ENCODE measurements around the gene KCNH8.
"Not testable (repeated sequence)": the region's sequence is repeated elsewhere in the genome, so short reads cannot be mapped to it uniquely, and the experiment has no call there.

Gene KCNH8

DNA sequence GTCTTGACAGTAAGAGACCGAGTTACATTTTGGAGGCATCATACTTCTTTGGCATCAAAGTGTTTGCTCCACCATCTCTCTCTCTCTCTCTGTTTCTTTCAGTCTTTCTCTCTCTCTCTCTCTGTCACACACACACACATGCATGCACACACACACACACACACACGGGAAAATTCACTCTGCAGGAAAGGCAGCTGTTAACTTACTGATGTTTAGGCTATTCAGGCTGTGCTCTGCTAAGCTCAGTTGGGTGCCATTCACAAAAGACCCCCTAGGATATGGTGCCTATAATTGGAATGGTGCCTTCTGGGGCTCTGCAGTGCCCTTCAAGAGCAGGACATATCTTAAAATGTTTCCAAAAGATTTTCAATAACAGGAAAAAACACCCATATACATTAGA lies 78.2 kb downstream of the KCNH8 start:
- H3K4me3 ChIP-seq (ENCODE audit: low read depth, low read length) = no peak overlapping the region
- TF ChIP-seq, protein P1, sequence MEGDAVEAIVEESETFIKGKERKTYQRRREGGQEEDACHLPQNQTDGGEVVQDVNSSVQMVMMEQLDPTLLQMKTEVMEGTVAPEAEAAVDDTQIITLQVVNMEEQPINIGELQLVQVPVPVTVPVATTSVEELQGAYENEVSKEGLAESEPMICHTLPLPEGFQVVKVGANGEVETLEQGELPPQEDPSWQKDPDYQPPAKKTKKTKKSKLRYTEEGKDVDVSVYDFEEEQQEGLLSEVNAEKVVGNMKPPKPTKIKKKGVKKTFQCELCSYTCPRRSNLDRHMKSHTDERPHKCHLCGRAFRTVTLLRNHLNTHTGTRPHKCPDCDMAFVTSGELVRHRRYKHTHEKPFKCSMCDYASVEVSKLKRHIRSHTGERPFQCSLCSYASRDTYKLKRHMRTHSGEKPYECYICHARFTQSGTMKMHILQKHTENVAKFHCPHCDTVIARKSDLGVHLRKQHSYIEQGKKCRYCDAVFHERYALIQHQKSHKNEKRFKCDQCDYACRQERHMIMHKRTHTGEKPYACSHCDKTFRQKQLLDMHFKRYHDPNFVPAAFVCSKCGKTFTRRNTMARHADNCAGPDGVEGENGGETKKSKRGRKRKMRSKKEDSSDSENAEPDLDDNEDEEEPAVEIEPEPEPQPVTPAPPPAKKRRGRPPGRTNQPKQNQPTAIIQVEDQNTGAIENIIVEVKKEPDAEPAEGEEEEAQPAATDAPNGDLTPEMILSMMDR (IDR thresholded peaks at IDR 0.05; ENCODE audit: insufficient read depth, low read depth, low read length, missing control alignments) = no peak
- DNase-seq (ENCODE audit: low read depth) = no peak

DNA sequence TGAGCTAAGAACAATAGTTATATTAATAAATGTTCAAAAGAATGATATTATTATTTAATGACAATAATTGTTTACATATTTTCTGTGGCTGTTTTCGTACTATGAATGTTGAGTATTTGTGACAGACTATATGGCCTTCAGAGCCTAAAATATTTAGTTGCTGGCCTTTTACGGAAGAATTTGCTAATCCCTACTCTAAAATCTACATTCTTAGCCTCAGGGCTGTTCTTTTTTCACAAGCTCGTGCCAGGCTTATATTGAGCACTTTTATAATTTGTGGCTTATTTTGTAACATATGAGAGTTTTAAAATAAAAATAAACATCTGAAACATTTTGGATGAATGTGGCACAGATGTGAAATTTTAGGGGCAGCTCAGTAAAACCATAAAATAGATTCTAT lies 79.9 kb downstream of the KCNH8 start:
- no peak for DNase-seq (ENCODE audit: low read depth)
- no peak overlapping the region for H3K4me3 ChIP-seq (ENCODE audit: low read depth, low read length)
- TF ChIP-seq, protein P1 (IDR thresholded peaks at IDR 0.05; ENCODE audit: insufficient read depth, low read depth, low read length, missing control alignments) = no peak

DNA sequence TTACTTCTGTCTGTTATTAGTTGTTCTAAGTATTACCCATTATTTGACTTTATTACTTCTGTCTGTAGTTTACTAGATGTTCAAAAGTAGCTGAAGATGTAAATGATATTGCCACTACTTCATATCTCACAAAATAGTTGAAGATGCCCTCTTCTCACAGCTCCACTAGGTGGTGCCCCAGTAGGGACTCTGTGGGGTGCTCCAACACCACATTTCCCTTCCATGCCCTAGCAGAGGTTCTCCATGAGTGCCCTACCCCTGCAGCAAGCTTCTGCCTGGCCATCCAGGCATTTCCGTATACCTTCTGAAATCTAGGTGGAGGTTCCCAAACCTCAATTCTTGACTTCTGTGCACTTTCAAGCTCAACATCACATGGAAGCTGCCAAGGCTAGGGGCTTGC lies 80.8 kb downstream of the KCNH8 start:
- no peak overlapping the region for H3K4me3 ChIP-seq (ENCODE audit: low read depth, low read length)
- DNase-seq (ENCODE audit: low read depth) = peak; percentile 15
- TF ChIP-seq, protein P1 (IDR thresholded peaks at IDR 0.05; ENCODE audit: insufficient read depth, low read depth, low read length, missing control alignments) = peak; percentile 21

DNA sequence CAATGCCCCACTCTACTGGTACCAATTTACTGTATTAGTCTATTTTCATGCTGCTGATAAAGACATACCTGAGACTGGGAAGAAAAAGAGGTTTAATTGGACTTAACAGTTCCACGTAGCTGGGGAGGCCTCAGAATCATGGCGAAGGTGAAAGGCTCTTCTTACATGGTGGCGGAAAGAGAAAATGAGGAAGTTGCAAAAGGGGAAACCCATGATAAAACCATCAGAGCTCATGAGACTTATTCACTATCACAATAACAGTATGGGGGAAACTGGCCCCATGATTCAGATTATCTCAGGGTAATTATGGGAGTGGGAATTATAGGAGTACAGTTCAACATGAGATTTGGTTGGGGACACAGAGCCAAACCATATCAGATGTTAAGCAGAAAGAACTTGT lies 81.6 kb downstream of the KCNH8 start:
- not testable (repeated sequence) for H3K4me3 ChIP-seq (ENCODE audit: low read depth, low read length)
- peak; percentile 29 for DNase-seq (ENCODE audit: low read depth)

DNA sequence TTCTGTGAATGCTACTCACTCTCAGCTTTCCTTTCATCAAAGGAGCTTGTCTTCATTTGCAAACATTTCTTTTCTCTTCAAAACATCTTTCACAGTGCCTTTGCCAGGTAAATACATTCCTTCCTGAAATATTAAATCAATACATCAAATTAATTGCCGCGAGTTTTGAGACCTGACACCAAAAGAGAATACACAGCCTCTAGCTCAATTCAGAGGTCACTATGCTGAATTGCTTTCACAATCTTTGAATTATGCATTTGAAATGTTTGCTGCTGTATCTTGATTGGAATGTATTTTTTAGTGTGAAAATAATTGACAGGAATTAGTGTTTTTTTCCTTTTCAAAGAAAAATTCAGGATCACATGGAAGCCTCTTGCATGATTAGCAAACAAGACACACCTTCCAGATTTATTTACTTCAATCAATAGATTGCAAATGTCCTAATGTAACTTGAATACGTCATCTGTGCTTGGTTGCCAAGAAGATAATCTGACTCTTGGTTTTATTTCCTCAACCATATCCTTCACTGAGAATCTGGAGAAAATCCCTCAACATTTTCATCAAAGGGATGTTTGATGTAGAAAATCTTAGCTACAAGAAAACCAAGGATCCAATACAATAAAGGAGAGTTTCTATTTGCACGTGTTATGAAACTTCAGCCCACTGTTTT lies 83.6 kb downstream of the KCNH8 start:
- H3K4me3 ChIP-seq (ENCODE audit: low read depth, low read length) = no peak overlapping the region
- no peak for DNase-seq (ENCODE audit: low read depth)
- TF ChIP-seq, protein P1 (IDR thresholded peaks at IDR 0.05; ENCODE audit: insufficient read depth, low read depth, low read length, missing control alignments) = no peak

DNA sequence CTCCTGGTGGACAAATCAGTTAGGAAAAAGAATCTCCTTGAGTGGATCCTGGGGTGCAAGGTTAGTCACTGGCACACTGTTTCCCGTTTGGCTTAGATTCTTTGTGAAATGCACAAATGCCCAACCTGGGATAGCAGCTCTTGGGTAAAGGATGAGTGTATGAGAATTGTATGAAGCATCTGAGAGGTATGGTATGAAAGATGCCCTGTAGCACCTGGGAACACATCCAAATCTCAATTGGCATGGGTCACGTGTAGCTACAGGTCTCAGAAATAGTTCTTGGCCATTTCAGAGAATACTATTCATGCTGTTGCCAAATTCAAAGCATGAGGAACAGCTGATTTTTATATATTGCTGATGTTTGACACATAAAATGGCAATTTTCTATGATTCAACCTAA lies 84.3 kb downstream of the KCNH8 start:
- TF ChIP-seq, protein P1 (IDR thresholded peaks at IDR 0.05; ENCODE audit: insufficient read depth, low read depth, low read length, missing control alignments) = no peak
- no peak for DNase-seq (ENCODE audit: low read depth)
- no peak overlapping the region for H3K4me3 ChIP-seq (ENCODE audit: low read depth, low read length)

DNA sequence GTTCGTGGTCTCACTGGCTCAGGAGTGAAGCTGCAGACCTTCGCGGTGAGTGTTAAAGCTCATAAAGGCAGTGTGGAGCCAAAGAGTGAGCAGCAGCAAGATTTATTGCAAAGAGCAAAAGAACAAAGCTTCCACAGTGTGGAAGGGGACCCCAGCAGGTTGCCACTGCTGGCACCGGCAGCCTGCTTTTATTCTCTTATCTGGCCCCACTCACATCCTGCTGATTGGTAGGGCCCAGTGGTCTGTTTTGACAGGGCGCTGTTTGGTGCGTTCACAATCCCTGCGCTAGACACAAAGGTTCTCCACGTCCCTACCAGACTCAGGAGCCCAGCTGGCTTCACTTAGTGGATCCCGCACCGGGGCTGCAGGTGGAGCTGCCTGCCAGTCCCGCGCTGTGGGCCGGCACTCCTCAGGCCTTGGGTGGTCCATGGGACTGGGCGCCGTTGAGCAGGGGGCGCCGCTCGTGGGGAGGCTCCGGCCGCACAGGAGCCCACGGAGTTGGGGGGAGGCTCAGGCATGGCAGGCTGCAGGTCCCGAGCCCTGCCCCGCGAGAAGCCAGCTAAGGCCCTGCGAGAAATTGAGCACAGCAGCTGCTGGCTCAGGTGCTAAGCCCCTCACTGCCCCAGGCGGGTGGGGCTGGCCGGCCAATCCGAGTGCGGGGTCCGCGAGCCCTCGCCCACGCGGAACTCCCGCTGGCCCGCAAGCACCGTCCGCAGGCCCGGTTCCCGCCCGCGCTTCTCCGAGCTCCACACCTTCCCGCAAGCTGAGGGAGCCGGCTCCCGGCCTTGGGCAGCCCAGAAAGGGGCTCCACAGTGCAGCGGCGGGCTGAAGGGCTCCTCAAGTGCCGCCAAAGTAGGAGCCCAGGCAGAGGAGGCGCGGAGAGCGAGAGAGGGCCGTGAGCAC lies 85.8 kb downstream of the KCNH8 start:
- not testable (repeated sequence) for H3K4me3 ChIP-seq (ENCODE audit: low read depth, low read length); DNase-seq (ENCODE audit: low read depth)

DNA sequence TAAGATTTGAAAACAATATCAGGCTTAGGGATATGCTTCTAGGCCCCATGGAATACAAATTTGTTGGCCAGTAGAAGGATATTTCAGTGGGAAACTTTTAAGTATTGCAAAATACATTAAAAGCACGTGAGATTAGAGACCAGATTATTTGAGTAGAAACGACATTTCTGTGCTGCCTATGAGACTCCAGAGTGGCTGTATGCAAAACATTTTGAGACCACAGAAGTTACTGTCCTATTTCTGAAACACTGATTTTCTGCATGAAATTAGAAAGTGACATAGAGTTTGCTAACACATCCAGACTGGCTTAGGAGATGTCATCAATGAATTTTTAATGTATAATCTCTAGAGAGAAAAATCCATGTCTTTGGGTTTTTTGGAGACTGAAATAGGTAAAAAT lies 99.8 kb downstream of the KCNH8 start:
- H3K4me3 ChIP-seq (ENCODE audit: low read depth, low read length) = no peak overlapping the region
- DNase-seq (ENCODE audit: low read depth) = peak; percentile 3
- TF ChIP-seq, protein P1 (IDR thresholded peaks at IDR 0.05; ENCODE audit: insufficient read depth, low read depth, low read length, missing control alignments) = no peak
